ENCODE results near the gene RNF17.

RNF17 gene

DNA sequence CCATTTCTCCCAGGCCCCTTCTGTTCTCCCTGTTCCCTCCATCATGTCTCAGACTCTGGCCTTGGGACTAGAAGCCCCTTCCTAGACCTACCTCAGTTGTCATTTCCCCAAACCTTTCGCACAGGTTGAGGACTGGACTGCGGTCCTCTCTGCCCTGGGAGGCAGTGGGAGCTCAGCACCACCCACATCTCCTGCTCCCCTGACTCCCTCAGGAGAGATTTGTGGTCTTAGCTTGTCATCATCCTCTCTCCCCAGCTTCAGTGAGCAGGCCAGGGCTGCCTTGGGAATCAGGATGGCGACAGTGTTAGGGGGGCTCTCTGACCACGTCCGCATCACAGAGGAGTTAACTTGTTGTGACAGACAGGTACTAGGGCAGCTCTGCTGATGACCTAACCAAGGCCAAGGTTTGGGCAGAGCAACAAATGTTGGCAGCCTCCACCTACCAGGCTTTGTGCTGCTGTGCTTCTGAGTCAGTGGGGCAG, 25.6 kb upstream of the RNF17 start:
- Histone ChIP-seq H3K4me3 (no peak overlapping the region), H3K27me3 (ENCODE audit: low read depth) (no peaks in the 10 kb centered on the region), H3K36me3 (replicated peaks) (no peaks in the 10 kb centered on the region), H3K4me1 (no peaks in the 10 kb centered on the region), H3K9me3 (no peaks in the 10 kb centered on the region)
- DNase-seq (ENCODE audit: low spot score in 2 of 2): no peak
- in situ Hi-C loops (cut with MboI; ENCODE audit: low sequenced_read_pairs): no loop called here

DNA sequence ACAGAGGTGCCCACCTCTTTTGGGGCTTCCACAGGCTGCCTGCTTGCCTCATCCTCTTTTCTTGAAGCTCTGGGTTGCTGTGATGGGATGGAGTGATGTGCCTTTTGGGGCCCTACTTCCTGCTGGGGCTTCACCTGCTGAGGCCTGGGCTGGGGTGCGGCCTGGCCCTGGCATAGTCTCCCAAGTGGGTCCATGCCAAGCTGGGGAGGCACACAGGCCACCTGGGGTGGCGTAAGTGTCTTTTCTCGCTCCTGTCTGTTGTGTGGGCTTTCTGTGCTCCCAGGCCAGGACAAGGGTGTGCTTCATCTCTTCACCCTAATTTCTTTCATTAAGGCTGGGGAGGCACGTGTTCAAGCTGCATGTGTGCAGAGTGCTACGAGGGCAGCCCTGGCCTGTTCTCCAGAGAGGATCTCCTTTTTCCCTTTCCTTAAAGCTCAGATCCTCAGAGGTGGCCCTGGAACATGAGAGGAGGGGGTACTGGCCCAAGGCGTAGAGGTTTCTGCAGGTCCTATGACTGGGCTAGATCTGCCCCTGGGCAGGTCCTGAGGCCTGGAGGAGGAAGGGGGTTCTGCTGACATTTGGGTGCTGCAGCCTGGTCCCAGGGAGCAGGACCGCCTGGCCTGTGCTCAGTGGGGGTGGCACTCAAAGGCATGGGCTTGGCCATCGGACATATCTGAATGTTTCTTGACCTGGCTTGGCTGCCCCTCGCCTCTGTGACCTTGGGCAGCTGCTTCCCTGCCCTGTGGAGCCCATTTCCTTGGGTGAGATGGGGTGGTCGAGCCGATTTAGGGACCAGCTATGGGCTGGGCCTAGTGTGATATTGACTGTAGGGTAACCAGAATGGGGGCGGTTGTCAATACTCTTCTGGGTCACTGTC, 23.7 kb upstream of the RNF17 start:
- Histone ChIP-seq H3K9me3 (no peaks in the 10 kb centered on the region), H3K4me3 (no peak overlapping the region), H3K36me3 (replicated peaks) (no peaks in the 10 kb centered on the region), H3K27me3 (ENCODE audit: low read depth) (peaks cover 7% of the 10 kb centered on the region), H3K4me1 (no peaks in the 10 kb centered on the region)
- in situ Hi-C loops (cut with MboI; ENCODE audit: low sequenced_read_pairs): no loop called here
- DNase-seq (ENCODE audit: low spot score in 2 of 2): no peak

DNA sequence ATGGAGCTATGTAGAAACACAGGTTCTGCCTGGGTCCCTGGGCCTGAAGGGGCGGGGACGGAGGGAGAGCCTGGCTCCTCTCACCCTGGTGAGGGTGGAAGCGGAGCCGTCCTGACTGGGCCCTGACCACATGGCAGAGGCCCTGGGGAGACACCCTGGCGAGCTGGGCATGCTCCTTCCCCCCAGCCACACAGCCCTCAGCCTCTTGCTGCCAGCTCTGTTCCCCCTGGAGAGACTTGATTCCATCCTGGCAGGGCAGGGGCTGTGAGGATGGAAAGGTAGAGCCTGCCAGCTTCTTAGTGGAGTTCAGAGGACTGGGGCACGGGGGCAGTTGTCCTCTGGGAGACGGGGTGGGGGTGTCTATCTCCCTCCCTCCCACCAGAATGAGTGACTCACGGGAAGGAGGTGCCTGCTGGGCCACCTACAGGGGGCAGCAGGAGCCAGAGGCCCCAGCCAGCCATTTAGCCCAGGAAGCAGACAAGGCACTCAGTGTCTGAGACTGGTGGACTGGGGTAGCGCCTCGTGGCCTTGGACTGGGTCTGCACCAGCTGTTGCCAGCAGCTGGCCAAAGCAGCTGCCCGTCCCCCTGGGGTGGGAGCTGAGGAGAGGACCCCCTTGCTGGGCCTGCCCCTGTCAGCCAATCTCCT, 22.8 kb upstream of the RNF17 start:
- peaks cover 16% of the 10 kb centered on the region for H3K27me3 ChIP-seq (ENCODE audit: low read depth)
- H3K4me1 ChIP-seq: no peaks in the 10 kb centered on the region
- no peaks in the 10 kb centered on the region for H3K36me3 ChIP-seq (replicated peaks)
- no peaks in the 10 kb centered on the region for H3K9me3 ChIP-seq
- in situ Hi-C loops (cut with MboI; ENCODE audit: low sequenced_read_pairs): no loop called here
- no peak overlapping the region for H3K4me3 ChIP-seq
- peak in 1 of 2 experiments; percentile 31 for DNase-seq (ENCODE audit: low spot score in 2 of 2)

DNA sequence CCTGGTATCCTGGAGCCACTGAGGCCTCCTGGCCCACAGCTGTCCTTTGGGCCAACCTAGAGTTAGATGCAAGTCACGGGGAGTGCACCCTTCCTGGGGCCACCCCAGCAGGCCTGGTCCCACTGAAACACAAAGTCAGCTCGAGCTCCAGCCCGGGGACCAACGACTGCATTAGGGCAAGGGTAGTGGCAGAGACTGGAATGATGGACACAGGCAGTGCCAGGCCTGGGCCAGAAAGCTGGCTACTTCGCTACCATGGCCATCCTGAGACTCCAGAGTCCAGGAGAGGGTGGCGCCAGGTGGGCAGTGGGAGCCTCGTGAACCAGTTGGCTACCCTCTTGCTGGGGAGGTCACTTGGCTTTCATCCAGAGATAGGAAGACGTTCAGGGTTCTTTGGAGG, 22.2 kb upstream of the RNF17 start:
- H3K36me3 ChIP-seq (replicated peaks): no peaks in the 10 kb centered on the region
- no peaks in the 10 kb centered on the region for H3K4me1 ChIP-seq
- no peak for DNase-seq (ENCODE audit: low spot score in 2 of 2)
- H3K27me3 ChIP-seq (ENCODE audit: low read depth): peaks cover 23% of the 10 kb centered on the region
- no peak overlapping the region for H3K4me3 ChIP-seq
- in situ Hi-C loops (cut with MboI; ENCODE audit: low sequenced_read_pairs): no loop called here
- H3K9me3 ChIP-seq: no peaks in the 10 kb centered on the region

DNA sequence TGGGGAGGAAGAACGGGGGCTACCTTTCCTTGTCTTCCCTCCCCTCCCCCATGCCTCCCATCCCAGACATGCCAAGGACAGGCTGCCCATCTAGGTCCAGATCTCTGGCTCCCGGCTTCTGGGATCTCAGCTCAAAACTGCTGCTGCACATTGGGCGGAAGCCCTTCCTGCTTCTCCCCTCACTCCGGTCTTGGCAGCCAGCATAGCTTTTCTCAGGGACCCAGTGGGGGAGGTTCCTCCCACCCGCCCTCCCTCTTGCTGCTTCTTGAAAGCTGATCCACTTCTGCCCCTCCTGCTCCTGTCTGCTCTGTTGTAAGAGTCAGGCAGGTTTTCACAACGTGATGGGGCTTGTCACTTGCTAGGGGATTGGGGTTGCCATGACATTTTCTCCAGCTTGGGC, 21.7 kb upstream of the RNF17 start:
- Histone ChIP-seq H3K36me3 (replicated peaks) (no peaks in the 10 kb centered on the region), H3K27me3 (ENCODE audit: low read depth) (peaks cover 28% of the 10 kb centered on the region), H3K4me1 (no peaks in the 10 kb centered on the region), H3K4me3 (no peak overlapping the region), H3K9me3 (no peaks in the 10 kb centered on the region)
- DNase-seq (ENCODE audit: low spot score in 2 of 2): no peak
- in situ Hi-C loops (cut with MboI; ENCODE audit: low sequenced_read_pairs): no loop called here

DNA sequence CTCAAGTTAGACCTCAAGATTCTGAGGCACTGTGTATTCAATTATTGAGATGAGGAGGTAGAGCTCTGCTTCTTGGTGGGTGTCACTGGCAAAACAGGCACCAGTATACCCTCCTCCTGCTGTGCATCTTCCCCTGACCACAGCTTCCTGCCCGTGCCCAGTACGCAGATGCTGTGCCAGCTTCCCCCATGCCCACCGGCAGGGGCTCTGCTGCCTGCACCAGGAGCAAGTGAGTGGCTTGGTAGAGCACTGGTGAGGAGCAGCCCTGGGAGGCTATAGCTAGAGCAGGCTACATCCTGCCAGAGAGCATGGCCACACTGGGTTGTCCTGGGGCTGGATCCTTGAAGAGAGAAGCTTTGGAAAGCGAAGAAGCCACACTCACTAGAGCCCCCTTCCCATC, 21.0 kb upstream of the RNF17 start:
- H3K9me3 ChIP-seq: no peaks in the 10 kb centered on the region
- no peak for DNase-seq (ENCODE audit: low spot score in 2 of 2)
- H3K4me3 ChIP-seq: no peak overlapping the region
- H3K4me1 ChIP-seq: no peaks in the 10 kb centered on the region
- H3K27me3 ChIP-seq (ENCODE audit: low read depth): peaks cover 35% of the 10 kb centered on the region
- no peaks in the 10 kb centered on the region for H3K36me3 ChIP-seq (replicated peaks)
- in situ Hi-C loops (cut with MboI; ENCODE audit: low sequenced_read_pairs): no loop called here

DNA sequence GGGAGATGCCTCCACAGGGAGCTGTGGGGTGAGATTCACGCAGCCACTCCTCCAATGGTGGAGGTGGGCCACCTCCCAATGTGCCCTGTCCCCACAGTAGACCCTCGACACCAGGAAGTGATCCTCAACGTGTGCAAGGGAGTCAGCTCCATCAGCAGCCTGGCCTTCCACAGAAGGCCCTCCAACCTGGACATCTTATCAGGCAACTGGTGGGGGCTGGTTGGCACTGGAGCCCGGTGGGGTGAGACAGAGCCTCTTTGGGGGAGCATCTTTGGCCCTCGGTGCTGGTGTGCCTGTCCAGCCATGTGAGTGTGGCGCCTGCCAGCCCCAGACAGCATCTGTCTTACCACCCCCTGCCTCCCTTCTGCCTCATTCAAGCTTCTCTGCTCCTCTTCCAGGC, 19.7 kb upstream of the RNF17 start:
- H3K27me3 ChIP-seq (ENCODE audit: low read depth): peaks cover 40% of the 10 kb centered on the region
- no peaks in the 10 kb centered on the region for H3K36me3 ChIP-seq (replicated peaks)
- in situ Hi-C loops (cut with MboI; ENCODE audit: low sequenced_read_pairs): no loop called here
- no peaks in the 10 kb centered on the region for H3K9me3 ChIP-seq
- no peak overlapping the region for H3K4me3 ChIP-seq
- no peak for DNase-seq (ENCODE audit: low spot score in 2 of 2)
- no peaks in the 10 kb centered on the region for H3K4me1 ChIP-seq

DNA sequence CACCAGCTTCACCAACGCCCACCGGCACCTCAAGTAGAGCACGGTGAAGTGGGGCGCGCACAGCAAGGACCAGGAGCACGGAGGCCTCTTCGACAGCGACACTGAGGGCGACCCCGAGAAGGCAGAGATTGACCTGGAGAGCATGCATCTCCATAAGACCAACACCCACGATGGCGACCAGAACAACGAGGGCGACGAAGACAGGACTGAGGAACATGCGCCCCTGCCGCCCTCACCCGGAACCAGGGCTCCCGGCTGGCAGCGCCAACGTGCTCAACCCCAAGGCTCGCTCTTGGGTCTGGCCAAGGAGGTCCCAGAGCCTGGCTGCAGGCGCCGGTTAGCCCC, 18.5 kb upstream of the RNF17 start:
- Histone ChIP-seq H3K4me3 (no peak overlapping the region), H3K36me3 (replicated peaks) (no peaks in the 10 kb centered on the region), H3K4me1 (no peaks in the 10 kb centered on the region), H3K9me3 (no peaks in the 10 kb centered on the region), H3K27me3 (ENCODE audit: low read depth) (peaks cover 40% of the 10 kb centered on the region)
- in situ Hi-C loops (cut with MboI; ENCODE audit: low sequenced_read_pairs): no loop called here
- DNase-seq (ENCODE audit: low spot score in 2 of 2): no peak

DNA sequence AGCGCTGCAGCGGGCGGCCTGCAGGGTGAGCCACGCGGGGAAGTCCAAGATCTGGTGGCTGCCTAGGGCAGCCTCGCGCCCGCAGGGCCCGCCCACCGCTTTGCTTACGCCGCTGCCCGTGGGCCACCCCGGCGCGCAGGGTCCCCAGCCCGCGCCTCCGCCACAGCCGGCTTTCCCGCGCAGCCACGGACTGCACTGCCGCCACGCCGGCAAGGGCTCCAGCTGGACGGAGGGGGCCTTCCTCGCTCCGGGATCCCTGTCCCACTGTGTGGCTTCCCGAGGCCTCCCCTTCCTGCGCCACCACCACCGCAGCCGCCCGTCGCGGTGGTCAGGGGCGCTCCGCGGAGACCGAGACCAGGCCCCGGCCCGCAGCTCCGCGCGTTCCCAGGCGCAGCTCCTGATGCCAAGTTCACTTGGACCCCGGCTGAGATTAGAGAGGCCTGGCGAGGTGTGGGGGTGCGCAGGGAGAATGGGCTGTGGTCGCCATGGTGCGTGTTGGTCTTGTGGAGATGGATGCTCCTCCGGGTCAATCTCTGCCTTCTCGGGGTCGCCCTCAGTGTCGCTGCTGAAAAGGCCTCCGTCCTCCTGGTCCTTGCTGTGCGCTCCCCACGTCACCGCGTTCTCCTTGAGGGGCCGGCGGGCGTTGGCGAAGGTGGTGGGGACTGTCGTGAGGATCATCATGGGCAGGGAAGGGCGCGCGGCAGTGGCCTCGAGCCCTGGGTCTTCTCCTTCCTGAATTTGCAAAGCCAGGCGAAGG, 17.9 kb upstream of the RNF17 start:
- Histone ChIP-seq H3K36me3 (replicated peaks) (no peaks in the 10 kb centered on the region), H3K9me3 (no peaks in the 10 kb centered on the region), H3K4me3 (no peak overlapping the region), H3K4me1 (no peaks in the 10 kb centered on the region), H3K27me3 (ENCODE audit: low read depth) (peaks cover 40% of the 10 kb centered on the region)
- in situ Hi-C loops (cut with MboI; ENCODE audit: low sequenced_read_pairs): no loop called here
- no peak for DNase-seq (ENCODE audit: low spot score in 2 of 2)

DNA sequence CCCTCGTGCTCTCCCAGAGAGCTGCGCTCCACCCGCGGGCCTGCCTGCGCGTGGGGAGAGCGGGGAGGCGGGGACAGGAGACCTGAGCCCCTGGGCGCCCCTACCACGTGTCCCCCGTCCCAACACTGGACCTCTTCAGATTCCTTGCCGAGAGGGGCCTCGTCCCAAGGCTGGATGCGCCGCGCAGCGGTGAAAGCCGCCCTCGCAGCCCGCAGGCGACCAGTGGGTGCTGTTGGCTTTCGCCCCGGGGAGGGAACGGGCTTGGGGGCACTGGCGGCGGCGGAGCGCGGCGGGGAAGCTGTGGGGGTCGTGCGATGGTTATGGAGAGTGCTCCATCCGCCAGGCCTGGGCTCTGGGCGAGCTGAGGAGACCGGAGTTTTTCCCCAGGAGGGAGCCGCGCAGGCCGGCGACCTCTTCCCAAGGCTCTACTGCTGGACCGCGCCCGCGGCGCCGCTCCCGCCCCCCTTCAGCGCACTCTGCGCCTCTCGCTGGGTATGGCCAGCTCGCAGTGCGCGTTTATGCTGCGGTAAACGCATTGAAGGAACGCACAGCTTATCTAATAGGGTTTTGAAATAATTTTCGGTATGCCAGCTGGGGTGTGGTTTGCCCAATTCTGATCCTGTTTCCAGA, 17.2 kb upstream of the RNF17 start:
- DNase-seq (ENCODE audit: low spot score in 2 of 2): peak in 1 of 2 experiments; percentile 42
- no peaks in the 10 kb centered on the region for H3K9me3 ChIP-seq
- peaks cover 40% of the 10 kb centered on the region for H3K27me3 ChIP-seq (ENCODE audit: low read depth)
- no peak overlapping the region for H3K4me3 ChIP-seq
- in situ Hi-C loops (cut with MboI; ENCODE audit: low sequenced_read_pairs): no loop called here
- no peaks in the 10 kb centered on the region for H3K4me1 ChIP-seq
- H3K36me3 ChIP-seq (replicated peaks): no peaks in the 10 kb centered on the region

DNA sequence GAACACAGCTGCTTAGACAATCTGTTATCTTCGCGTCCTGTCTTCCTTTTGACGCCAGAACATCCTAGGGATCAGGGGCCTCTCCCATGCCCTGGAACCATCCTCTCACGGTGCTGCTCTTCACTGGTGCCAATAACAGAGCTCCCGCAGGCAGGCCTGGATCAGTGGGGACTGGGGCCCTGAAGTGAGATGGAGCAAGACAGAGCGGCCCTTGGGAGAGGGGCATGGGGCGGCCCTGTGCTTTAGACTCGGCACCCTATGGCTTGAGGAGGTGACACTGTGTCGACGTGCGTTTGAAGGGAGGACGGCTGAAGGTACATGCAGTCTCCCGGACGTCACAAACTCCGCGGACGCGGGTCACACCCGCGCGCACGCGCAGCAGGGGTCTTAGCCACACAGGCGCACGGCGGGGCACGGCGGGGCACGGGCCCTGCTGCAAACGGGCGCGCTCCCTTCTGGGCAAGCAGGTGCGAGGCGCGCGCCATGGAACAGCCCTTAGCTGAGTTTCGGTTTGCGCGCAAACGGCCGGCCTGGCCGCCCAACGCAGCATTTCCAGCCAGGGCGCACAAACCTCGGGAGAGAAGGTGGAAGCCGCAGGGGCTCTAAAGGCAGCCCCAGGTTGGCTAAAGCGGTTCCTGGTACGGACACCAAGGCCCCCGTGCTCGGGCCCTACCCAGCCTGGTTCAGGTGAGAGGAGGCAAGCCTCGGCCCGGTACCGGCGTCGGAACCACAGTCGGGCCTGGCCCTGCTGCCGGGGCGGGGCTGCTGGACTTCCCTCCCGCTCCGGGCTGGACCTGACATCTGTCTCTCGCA, 16.5 kb upstream of the RNF17 start:
- Histone ChIP-seq H3K36me3 (replicated peaks) (no peaks in the 10 kb centered on the region), H3K9me3 (no peaks in the 10 kb centered on the region), H3K4me1 (no peaks in the 10 kb centered on the region), H3K27me3 (ENCODE audit: low read depth) (peaks cover 40% of the 10 kb centered on the region), H3K4me3 (peak overlapping the region; percentile 15)
- DNase-seq (ENCODE audit: low spot score in 2 of 2): peak in 1 of 2 experiments; percentile 32
- in situ Hi-C loops (cut with MboI; ENCODE audit: low sequenced_read_pairs): no loop called here

DNA sequence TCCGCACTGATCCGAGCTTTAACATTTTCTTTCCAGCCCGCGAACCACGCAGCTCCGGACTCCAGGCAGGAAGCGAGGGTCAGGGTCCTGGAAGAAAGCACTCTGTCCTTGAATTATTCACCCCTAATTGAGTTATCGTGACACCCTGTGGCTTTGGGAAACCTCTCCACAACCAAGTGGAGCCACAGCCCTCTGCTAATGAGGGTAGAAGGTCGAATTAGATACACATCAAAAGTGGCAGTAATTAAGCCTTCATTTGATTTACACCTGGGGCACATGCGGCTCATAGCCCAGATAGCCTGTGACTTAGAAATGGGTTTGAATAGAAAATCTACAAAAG, 15.9 kb upstream of the RNF17 start:
- Histone ChIP-seq H3K4me3 (no peak overlapping the region), H3K36me3 (replicated peaks) (no peaks in the 10 kb centered on the region), H3K4me1 (no peaks in the 10 kb centered on the region), H3K9me3 (no peaks in the 10 kb centered on the region), H3K27me3 (ENCODE audit: low read depth) (peaks cover 40% of the 10 kb centered on the region)
- in situ Hi-C loops (cut with MboI; ENCODE audit: low sequenced_read_pairs): no loop called here
- no peak for DNase-seq (ENCODE audit: low spot score in 2 of 2)

DNA sequence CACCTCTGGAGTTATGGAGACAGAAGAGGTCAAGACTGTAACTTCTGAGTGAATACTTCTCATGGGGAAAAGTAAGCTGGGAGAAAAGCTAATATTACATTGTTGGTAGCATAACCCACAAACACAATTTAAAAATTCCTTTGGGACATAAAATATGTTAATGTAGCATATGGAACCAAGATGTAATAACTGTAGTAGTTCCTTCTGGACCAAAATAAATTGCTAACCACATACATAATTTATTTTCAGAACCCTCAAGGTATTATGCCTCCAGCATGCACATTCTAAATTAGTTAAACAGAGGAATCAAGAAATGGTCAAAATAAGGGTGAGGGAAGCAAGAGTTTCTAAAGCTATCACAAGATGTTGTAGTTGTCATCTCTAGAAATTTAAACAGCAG, 4.8 kb upstream of the RNF17 start:
- Histone ChIP-seq H3K27me3 (ENCODE audit: low read depth) (no peaks in the 10 kb centered on the region), H3K4me1 (no peaks in the 10 kb centered on the region), H3K9me3 (no peaks in the 10 kb centered on the region), H3K36me3 (replicated peaks) (no peaks in the 10 kb centered on the region), H3K4me3 (no peak overlapping the region)
- in situ Hi-C loops (cut with MboI; ENCODE audit: low sequenced_read_pairs): no loop called here
- DNase-seq (ENCODE audit: low spot score in 2 of 2): no peak

Data from HAP-1 (cell line).